ENCODE measurements around the gene APRT. TPM values are rescaled to one million over a fixed set of nuclear protein-coding genes. Genes with fewer than 3 reads are reported as not detected.

APRT gene, protein sequence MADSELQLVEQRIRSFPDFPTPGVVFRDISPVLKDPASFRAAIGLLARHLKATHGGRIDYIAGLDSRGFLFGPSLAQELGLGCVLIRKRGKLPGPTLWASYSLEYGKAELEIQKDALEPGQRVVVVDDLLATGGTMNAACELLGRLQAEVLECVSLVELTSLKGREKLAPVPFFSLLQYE
- 39.3 and 50.5 TPM in 2 replicates for total RNA-seq

GRCh38 chr16:88811769-88812512 is at the start of gene APRT:
APRT (minus strand) TSS chr16:88811928; CDS start chr16:88811899, 29 bp downstream.

GRCh38 chr16:88856828-88857727 is 45.4 kb upstream of the APRT start, which contains the start of the genes GALNS and TRAPPC2L:
GALNS (minus strand) TSS chr16:88856947; CDS start chr16:88856877, 70 bp downstream.
TRAPPC2L (plus strand) TSS chr16:88857127; CDS start chr16:88857151, 24 bp downstream.

DNA sequence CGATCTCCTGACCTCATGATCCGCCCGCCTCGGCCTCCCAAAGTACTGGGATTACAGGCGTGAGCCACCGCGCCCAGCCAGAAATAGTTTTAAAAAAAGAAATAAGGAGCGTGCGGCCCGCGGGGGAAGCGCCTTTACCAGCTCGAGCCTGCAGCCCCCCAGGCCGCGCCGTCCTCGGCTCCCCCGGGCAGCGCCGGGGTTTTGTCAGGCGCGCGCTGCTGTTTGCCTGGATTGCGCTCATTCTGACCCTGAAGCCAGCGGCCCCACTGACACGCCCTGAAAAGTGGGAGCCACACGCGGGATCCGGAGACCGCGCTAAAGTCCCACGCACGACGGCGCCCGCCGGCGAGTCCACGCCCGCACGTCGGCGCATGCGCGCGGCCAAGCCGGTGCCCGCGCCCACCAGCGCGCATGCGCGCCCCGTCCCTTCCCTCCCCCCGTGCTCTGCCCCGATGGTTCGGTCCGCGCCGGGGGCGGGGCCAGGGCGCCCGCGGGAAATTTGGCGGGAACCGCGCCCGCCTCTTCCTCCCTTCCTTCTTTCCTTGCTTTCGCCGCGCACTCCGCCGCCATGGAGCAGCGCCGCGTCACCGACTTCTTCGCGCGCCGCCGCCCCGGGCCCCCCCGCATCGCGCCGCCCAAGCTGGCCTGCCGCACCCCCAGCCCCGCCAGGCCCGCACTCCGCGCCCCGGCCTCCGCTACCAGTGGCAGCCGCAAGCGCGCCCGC is 8.3 kb downstream of the APRT start, which contains the start of gene CDT1:
Gene CDT1 (plus strand): TSS at position 526 of the 724 bp plus-strand sequence. CDS start 43 bp downstream, at position 569.

GRCh38 chr16:88785106-88785924 is 26.4 kb downstream of the APRT start, which contains the start of gene PIEZO1:
PIEZO1 (minus strand) TSS chr16:88785220; CDS start chr16:88784964, 256 bp downstream.

Other genes with a start within 250 kb of the APRT start
- gene ZC3H18, start 241.5 kb downstream of the APRT start, total RNA-seq: 10.4 and 13.3 TPM in 2 replicates
- not detected in 2 replicates for gene IL17C, start 173.4 kb downstream of the APRT start, total RNA-seq
- gene CYBA, start 160.9 kb downstream of the APRT start, total RNA-seq: 112 and 228 TPM in 2 replicates
- gene MVD, start 148.8 kb downstream of the APRT start, total RNA-seq: 111 and 124 TPM in 2 replicates
- gene SNAI3, start 125.4 kb downstream of the APRT start, total RNA-seq: 0.12 TPM in 1 of 2 replicates, not detected in the other
- 14.6 and 15.4 TPM in 2 replicates for gene RNF166, start 105.5 kb downstream of the APRT start, total RNA-seq
- gene CTU2, start 105.4 kb downstream of the APRT start, total RNA-seq: 20.1 and 21.4 TPM in 2 replicates
- 135 and 158 TPM in 2 replicates for gene PIEZO1, start 26.7 kb downstream of the APRT start, total RNA-seq
- 1.2 and 2.8 TPM in 2 replicates for gene CDT1, start 8.1 kb downstream of the APRT start, total RNA-seq
- gene GALNS, start 45.0 kb upstream of the APRT start, total RNA-seq: 40.9 and 50.5 TPM in 2 replicates
- gene TRAPPC2L, start 45.2 kb upstream of the APRT start, total RNA-seq: 41.2 and 43.8 TPM in 2 replicates
- not detected in 2 replicates for gene PABPN1L, start 54.7 kb upstream of the APRT start, total RNA-seq
- under 0.01 and 0.16 TPM in 2 replicates for gene CBFA2T3, start 165.3 kb upstream of the APRT start, total RNA-seq

Data from hair follicle dermal papilla cell (primary cell).